GM12878 (cell line): ENCODE results near the gene FGFR1OP2. TPM values are rescaled to one million over a fixed set of nuclear protein-coding genes. Genes with fewer than 3 reads are reported as not detected.

Experiments
- BRCA1 ChIP-seq: IDR thresholded peaks from 2 replicates; pipeline ENCODE4 v1.6.1; 2011; ENCODE audit warnings: low read depth, low read length, improper control_type of control experiment
- CEBPZ ChIP-seq: fragments of 150-350 bp; IDR thresholded peaks from 2 replicates; pipeline ENCODE4 v1.6.1; 2016; ENCODE audit warnings: low read depth, low read length
- CTCF ChIP-seq, 3 experiments: IDR thresholded peaks in 2 of 3; conservative IDR thresholded peaks in 1 of 3; 2 replicates each; pipeline ENCODE4 v1.5.1; 2011; ENCODE audit warnings: low read depth in 3 of 3, low read length in 3 of 3, mild to moderate bottlenecking in 3 of 3, control low read depth in 2 of 3, moderate library complexity in 2 of 3, inconsistent platforms in 1 of 3, mixed read lengths in 1 of 3; ENCODE audit not compliant: control insufficient read depth in 2 of 3, insufficient read depth in 1 of 3; ENCODE audit errors: extremely low read depth in 1 of 3
- E4F1 ChIP-seq: fragments of 450-650 bp; IDR thresholded peaks from 2 replicates; pipeline ENCODE4 v1.6.1; 2018; ENCODE audit warnings: borderline replicate concordance, mild to moderate bottlenecking; ENCODE audit not compliant: partially characterized antibody
- EED ChIP-seq: sonication (generic); IDR thresholded peaks from 2 replicates; pipeline ENCODE4 v1.6.1; 2016; ENCODE audit warnings: antibody characterized with exemption, low read depth
- IRF3 ChIP-seq: fragments of 450-650 bp; IDR thresholded peaks from 2 replicates; pipeline ENCODE4 v1.6.1; 2014; ENCODE audit warnings: mild to moderate bottlenecking
- KDM1A ChIP-seq: fragments of 200-600 bp; sonication (generic); IDR thresholded peaks from 2 replicates; pipeline ENCODE4 v1.6.1; 2016; ENCODE audit warnings: borderline replicate concordance
- NFYA ChIP-seq: IDR thresholded peaks from 2 replicates; pipeline ENCODE4 v1.6.1; 2011; ENCODE audit warnings: low read depth, mild to moderate bottlenecking, low read length, improper control_type of control experiment, borderline replicate concordance
- NFYB ChIP-seq: IDR thresholded peaks from 2 replicates; pipeline ENCODE4 v1.6.1; 2011; ENCODE audit warnings: low read depth, mild to moderate bottlenecking, low read length, improper control_type of control experiment, moderate library complexity; ENCODE audit not compliant: insufficient read depth
- PBX3 ChIP-seq: IDR thresholded peaks from 2 replicates; pipeline ENCODE4 v1.6.1; 2011; ENCODE audit warnings: mild to moderate bottlenecking, low read depth, low read length, moderate library complexity; ENCODE audit not compliant: insufficient replicate concordance
- POU2F2 ChIP-seq: IDR thresholded peaks from 3 replicates; pipeline ENCODE4 v1.6.1; 2011; ENCODE audit warnings: low read depth, mild to moderate bottlenecking, low read length, borderline replicate concordance
- RBBP5 ChIP-seq: fragments of 200-600 bp; sonication (generic); conservative IDR thresholded peaks from 2 replicates; pipeline ENCODE4 v1.6.1; 2016
- SIN3A ChIP-seq: IDR thresholded peaks from 2 replicates; pipeline ENCODE4 v1.6.1; 2012; ENCODE audit warnings: low read depth, low read length, improper control_type of control experiment
- STAT3 ChIP-seq: IDR thresholded peaks from 2 replicates; pipeline ENCODE4 v1.6.1; 2011; ENCODE audit warnings: low read depth, low read length, improper control_type of control experiment
- USF2 ChIP-seq: IDR thresholded peaks from 2 replicates; pipeline ENCODE4 v1.6.1; 2011; ENCODE audit warnings: low read depth, low read length, improper control_type of control experiment, borderline replicate concordance
- YBX1 ChIP-seq: fragments of 450-650 bp; IDR thresholded peaks from 2 replicates; pipeline ENCODE4 v1.6.1; 2016; ENCODE audit warnings: antibody characterized with exemption
- ZNF274 ChIP-seq: IDR thresholded peaks from one replicate; pipeline ENCODE4 v1.8.0; 2011; ENCODE audit not compliant: insufficient read length, insufficient read depth
- ZNF622 ChIP-seq: fragments of 450-650 bp; IDR thresholded peaks from 2 replicates; pipeline ENCODE4 v1.6.1; 2017; ENCODE audit warnings: mild to moderate bottlenecking, inconsistent platforms
- polyA plus RNA-seq, 11 experiments: library from polyadenylated mRNA; depleted of rRNA in 4 of 11; unstranded in 6 of 11; stranded (reverse) in 5 of 11; fragments of >200 nt; fragmentation: Nextera tagmentation in 4 of 11; fragmentation: Illumina TruSeq in 1 of 11; extraction: Ambion mirVana in 4 of 11; extraction: Trizol in 1 of 11; gene quantifications; 1 replicate in 1 of 11; 2 replicates in 10 of 11; pipeline versions ENCODE4 v1.2.1 to v1.2.3, GENCODE V29; 2011 to 2016; ENCODE audit warnings: inconsistent platforms in 2 of 11, missing spikeins in 2 of 11, low read depth in 1 of 11
- total RNA-seq, 4 experiments: library from RNA; depleted of rRNA in 3 of 4; stranded (reverse); fragments of >200 nt in 3 of 4; fragmentation: Illumina TruSeq in 1 of 4; extraction: Trizol in 1 of 4; gene quantifications; 2 replicates each; pipeline versions ENCODE4 v1.2.1 to v1.2.3, GENCODE V29; 2013 to 2021

FGFR1OP2 gene
- total and polyA plus RNA-seq, 10 of the 15 experiments (the other 5 are each of a cell fraction or from before 2014, with no cell fraction given) = 28.5 to 59.1 (median 38.3) TPM

GRCh38 chr12:26937863-26938700 is at the start of gene FGFR1OP2, which contains the start of gene INTS13 (continued):
- no peak for TF ChIP-seq NFYB
- no peak for TF ChIP-seq NFYA
- TF ChIP-seq ZNF274 = no peak
- TF ChIP-seq YBX1 = no peak
- TF ChIP-seq BRCA1 = peak; percentile 88
- peak; percentile 44; the same call in 1 of the 2 replicates for TF ChIP-seq SIN3A
- peak; percentile 85 for TF ChIP-seq EED
- TF ChIP-seq POU2F2 = peak; percentile 70; the same call in 2 of the 3 replicates
- TF ChIP-seq RBBP5 = no peak; the same call in 1 of the 2 replicates
- no peak for TF ChIP-seq USF2
- TF ChIP-seq E4F1 = peak; percentile 63
- no peak for TF ChIP-seq CTCF (IDR thresholded peaks at IDR 0.05 in 2 of 3, conservative IDR thresholded peaks at IDR 0.05 in 1 of 3; ENCODE audit: control insufficient read depth in 2 of 3, extremely low read depth in 1 of 3, insufficient read depth in 1 of 3, low read depth in 3 of 3, low read length in 3 of 3)
- TF ChIP-seq STAT3 = no peak
- TF ChIP-seq KDM1A = no peak
- no peak for TF ChIP-seq PBX3
- TF ChIP-seq IRF3 = no peak; the same call in 1 of the 2 replicates
- TF ChIP-seq CEBPZ = no peak
- TF ChIP-seq ZNF622 = no peak
